HG02970 (cell line): ENCODE results near the gene KNTC1.
"Not testable (repeated sequence)": the region's sequence is repeated elsewhere in the genome, so short reads cannot be mapped to it uniquely, and the experiment has no call there.

Experiments used
- ATAC-seq: cut with Tn5 transposase; IDR thresholded peaks from one replicate; pipeline ENCODE4 v1.9.1; 2021; ENCODE audit warnings: mild to moderate bottlenecking, moderate library complexity, moderate number of reproducible peaks; ENCODE audit not compliant: unreplicated experiment, low FRiP score

The KNTC1 gene

GRCh38 chr12:122544537-122544936, 17.5 kb downstream of the KNTC1 start:
- ATAC-seq = no peak

GRCh38 chr12:122545855-122546254, 18.8 kb downstream of the KNTC1 start:
- peak; percentile 63 for ATAC-seq

DNA sequence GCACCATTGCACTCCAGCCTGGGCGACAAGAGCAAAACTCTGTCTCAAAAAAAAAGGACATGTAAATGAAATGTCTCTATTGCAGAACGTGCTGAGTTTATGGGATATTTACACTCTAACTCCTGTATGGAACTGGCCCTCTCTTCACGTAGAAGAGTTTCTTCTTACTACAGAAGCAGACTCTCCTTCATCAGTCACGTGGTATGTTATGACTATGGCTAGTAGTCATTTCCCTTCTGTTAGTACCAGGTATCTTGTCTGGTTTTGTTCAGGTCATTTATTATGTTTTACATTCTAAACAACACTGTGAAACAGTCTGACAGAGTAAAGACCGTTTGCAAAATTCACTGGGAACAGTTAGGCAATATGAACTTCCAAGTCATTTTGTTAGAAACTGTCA, 20.3 kb downstream of the KNTC1 start:
- no peak for ATAC-seq

- ATAC-seq = no peak
These were observed 31.9 kb downstream of the KNTC1 start for GRCh38 chr12:122558745-122559641.

GRCh38 chr12:122560138-122560537, 33.1 kb downstream of the KNTC1 start:
- ATAC-seq = no peak

- ATAC-seq = no peak
These were observed 36.3 kb downstream of the KNTC1 start for GRCh38 chr12:122563361-122563760.

DNA sequence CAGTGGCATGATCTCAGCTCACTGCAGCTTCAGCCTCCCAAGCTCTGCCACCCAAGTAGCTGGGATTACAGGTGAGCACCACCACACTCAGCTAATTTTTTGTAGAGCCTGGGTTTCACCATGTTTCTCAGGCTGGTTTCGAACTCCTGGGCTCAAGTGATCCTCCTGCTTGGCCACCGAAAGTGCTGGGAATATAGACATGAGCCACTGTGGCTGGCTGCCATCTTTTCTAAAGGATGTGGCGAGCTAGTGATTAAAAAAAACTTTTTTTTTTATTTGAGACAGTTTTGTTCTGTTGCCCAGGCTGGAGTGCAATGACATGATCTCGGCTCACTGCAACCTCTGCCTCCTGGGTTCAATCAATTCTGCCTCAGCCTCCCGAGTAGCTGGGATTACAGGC, 39.8 kb downstream of the KNTC1 start:
- not testable (repeated sequence) for ATAC-seq

- no peak for ATAC-seq
These were observed 42.2 kb downstream of the KNTC1 start for GRCh38 chr12:122569288-122569687.

- not testable (repeated sequence) for ATAC-seq
These were observed 43.0 kb downstream of the KNTC1 start for GRCh38 chr12:122570006-122570405.

- ATAC-seq = no peak
These were observed 44.8 kb downstream of the KNTC1 start for GRCh38 chr12:122571821-122572220.

- not testable (repeated sequence) for ATAC-seq
These were observed 56.2 kb downstream of the KNTC1 start for GRCh38 chr12:122583294-122583693.

DNA sequence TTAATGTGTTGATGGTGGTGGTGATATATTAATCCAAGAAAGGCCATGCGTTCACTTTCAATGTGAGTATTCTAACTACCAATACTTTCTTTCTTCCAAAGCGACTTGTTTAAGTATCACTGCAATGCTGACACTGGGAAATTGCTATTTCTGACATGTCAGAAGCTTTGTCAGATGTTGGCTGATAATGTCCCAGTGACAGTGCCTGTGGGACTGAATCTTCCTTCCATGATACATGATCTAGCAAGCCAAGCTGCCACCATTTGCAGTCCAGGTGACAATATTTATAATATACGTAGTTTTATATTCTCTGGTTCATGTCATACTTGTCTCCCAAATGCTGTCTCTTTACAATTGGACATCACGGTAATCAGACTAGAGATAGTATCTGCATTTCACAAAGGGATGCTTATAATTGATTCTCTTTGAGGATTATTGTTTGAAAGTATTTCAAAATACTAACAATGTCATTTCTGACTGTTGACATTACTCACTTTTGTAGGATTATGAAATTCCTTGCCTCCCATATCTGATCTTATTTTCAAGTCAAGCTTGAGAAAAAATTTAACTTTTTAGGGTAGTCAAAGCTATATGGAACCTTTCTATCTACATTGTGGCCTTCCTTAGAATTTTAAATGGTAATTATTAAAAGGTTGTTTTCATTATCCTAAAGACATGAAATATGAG, 57.3 kb downstream of the KNTC1 start:
- ATAC-seq = no peak

- ATAC-seq = no peak
These were observed 63.9 kb downstream of the KNTC1 start for GRCh38 chr12:122590990-122591389.

DNA sequence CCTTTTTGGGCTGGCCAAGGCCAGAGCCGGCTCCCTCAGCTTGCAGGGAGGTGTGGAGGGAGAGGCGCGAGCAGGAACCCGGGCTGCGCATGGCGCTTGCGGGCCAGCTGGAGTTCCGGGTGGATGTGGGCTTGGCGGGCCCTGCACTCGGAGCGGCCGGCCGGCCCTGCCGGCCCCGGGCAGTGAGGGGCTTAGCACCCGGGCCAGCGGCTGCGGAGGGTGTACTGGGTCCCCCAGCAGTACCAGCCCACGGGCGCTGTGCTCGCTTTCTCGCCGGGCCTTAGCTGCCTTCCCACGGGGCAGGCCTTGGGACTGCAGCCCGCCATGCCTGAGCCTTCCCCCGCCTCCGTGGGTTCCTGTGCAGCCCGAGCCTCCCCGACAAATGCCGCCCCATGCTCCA, 64.9 kb downstream of the KNTC1 start:
- not testable (repeated sequence) for ATAC-seq

GRCh38 chr12:122592543-122592942, 65.5 kb downstream of the KNTC1 start:
- ATAC-seq = not testable (repeated sequence)

- ATAC-seq = no peak
These were observed 66.9 kb downstream of the KNTC1 start for GRCh38 chr12:122593910-122594309.

- ATAC-seq = no peak
These were observed 69.8 kb downstream of the KNTC1 start for GRCh38 chr12:122596838-122597237.

DNA sequence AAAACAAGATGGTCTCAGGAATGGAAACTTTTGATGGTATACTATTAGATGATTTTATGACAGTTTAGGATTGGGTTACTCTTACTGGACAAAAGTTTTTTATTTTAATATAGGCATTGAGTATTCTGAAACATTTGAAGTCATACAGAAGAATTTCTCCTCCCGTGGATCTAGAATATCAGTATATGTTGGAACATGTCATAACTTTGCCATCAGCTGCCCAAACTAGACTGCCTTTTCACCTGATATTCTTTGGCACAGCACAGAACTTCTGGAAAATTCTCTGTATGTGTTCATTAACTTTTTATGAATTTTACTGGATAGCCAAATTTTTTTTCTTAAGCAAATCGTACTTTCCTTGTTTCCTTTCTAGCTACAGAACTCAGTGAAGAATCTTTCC, 75.4 kb downstream of the KNTC1 start:
- ATAC-seq = no peak

- no peak for ATAC-seq
These were observed 77.9 kb downstream of the KNTC1 start for GRCh38 chr12:122604993-122605392.

GRCh38 chr12:122609732-122610131, 82.7 kb downstream of the KNTC1 start:
- no peak for ATAC-seq

DNA sequence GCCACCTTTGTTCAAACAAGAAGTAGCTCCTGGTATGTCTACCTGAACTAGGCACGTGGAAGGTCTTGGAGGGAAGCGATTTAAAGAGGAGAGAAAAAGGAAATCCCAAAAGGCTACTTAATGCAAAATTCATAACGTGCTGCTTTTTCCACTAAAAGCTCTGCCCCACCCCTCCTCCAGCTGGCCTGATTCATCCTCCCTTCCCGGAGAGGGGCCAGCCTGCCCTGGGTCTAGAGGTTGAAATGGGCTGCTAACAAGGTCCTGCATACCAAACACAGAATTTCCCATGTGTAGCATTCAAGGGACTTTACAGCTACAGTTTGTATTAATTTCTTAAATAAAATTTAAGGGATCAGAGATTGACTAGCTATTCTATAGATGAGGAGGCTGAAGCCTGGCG, 83.2 kb downstream of the KNTC1 start:
- ATAC-seq = no peak

GRCh38 chr12:122610911-122611310, 83.9 kb downstream of the KNTC1 start:
- no peak for ATAC-seq
